Suprapubic skin (tissue), 4 donors: Measurements from ENCODE around the gene AGTPBP1. TPM values are rescaled to one million over a fixed set of nuclear protein-coding genes. Genes with fewer than 3 reads are reported as not detected.
A peak's percentile ranks its signal among the peaks of the same experiment; 100 is the strongest.
"Not testable (repeated sequence)": the region's sequence is repeated elsewhere in the genome, so short reads cannot be mapped to it uniquely, and the experiment has no call there.

ENCODE experiments used
- DNase-seq, 2 donors: peaks; one replicate each; pipeline ENCODE4 v3.0.0-alpha.2; 2019; ENCODE audit warnings: low spot score in 2 of 2
- H3K27ac ChIP-seq: fragments of 200-600 bp; sonication (generic); one replicate; pipeline ENCODE4 v1.5.1; 2019
- H3K27me3 ChIP-seq: fragments of 200-600 bp; sonication (generic); one replicate; pipeline ENCODE4 v1.5.1; 2019
- H3K36me3 ChIP-seq: fragments of 200-600 bp; sonication (generic); one replicate; pipeline ENCODE4 v1.5.1; 2019
- H3K4me1 ChIP-seq: fragments of 200-600 bp; sonication (generic); one replicate; pipeline ENCODE4 v1.5.1; 2019
- H3K4me3 ChIP-seq: fragments of 200-600 bp; sonication (generic); one replicate; pipeline ENCODE4 v1.5.1; 2019; ENCODE audit warnings: mild to moderate bottlenecking
- H3K9me3 ChIP-seq: fragments of 200-600 bp; sonication (generic); one replicate; pipeline ENCODE4 v1.5.1; 2019
- EP300 ChIP-seq: sonication (generic); formaldehyde crosslinking; IDR thresholded peaks from one replicate; pipeline ENCODE4 v1.6.1; 2017; ENCODE audit warnings: antibody characterized with exemption
- POLR2A ChIP-seq, 2 donors: fragments of 450-650 bp; IDR thresholded peaks; one replicate each; pipeline ENCODE4 v1.6.1; 2017; ENCODE audit warnings: antibody characterized with exemption in 2 of 2, mild to moderate bottlenecking in 2 of 2, moderate library complexity in 2 of 2
- POLR2AphosphoS5 ChIP-seq, 3 donors: sonication (generic); formaldehyde crosslinking; IDR thresholded peaks; one replicate each; pipeline ENCODE4 v1.6.1; 2017; ENCODE audit warnings: antibody characterized with exemption in 3 of 3
- WGBS: methylation state at CpG from one replicate; pipeline ENCODE4 v1.1.5; 2018; 5-methylcytosine and 5-hydroxymethylcytosine counted together
- total RNA-seq, 4 donors: library from RNA; depleted of rRNA; stranded (reverse); fragments of >200 nt; gene quantifications; one replicate each; pipeline ENCODE4 v1.1.0, GENCODE V29; 2016
- TF ChIP-seq, protein P1 (sequence below), 2 donors: fragments of 200-600 bp in 1 of 2; fragments of 450-650 bp in 1 of 2; sonication (generic) in 1 of 2; IDR thresholded peaks; one replicate each; pipeline ENCODE4 v1.5.1; 2016 to 2019; ENCODE audit warnings: antibody characterized with exemption in 2 of 2, mild to moderate bottlenecking in 1 of 2, moderate library complexity in 1 of 2

Gene AGTPBP1, protein sequence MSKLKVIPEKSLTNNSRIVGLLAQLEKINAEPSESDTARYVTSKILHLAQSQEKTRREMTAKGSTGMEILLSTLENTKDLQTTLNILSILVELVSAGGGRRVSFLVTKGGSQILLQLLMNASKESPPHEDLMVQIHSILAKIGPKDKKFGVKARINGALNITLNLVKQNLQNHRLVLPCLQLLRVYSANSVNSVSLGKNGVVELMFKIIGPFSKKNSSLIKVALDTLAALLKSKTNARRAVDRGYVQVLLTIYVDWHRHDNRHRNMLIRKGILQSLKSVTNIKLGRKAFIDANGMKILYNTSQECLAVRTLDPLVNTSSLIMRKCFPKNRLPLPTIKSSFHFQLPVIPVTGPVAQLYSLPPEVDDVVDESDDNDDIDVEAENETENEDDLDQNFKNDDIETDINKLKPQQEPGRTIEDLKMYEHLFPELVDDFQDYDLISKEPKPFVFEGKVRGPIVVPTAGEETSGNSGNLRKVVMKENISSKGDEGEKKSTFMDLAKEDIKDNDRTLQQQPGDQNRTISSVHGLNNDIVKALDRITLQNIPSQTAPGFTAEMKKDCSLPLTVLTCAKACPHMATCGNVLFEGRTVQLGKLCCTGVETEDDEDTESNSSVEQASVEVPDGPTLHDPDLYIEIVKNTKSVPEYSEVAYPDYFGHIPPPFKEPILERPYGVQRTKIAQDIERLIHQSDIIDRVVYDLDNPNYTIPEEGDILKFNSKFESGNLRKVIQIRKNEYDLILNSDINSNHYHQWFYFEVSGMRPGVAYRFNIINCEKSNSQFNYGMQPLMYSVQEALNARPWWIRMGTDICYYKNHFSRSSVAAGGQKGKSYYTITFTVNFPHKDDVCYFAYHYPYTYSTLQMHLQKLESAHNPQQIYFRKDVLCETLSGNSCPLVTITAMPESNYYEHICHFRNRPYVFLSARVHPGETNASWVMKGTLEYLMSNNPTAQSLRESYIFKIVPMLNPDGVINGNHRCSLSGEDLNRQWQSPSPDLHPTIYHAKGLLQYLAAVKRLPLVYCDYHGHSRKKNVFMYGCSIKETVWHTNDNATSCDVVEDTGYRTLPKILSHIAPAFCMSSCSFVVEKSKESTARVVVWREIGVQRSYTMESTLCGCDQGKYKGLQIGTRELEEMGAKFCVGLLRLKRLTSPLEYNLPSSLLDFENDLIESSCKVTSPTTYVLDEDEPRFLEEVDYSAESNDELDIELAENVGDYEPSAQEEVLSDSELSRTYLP
- 10 to 100 TPM; 12.0 to 19.4 (median 15.7) TPM for total RNA-seq

DNA sequence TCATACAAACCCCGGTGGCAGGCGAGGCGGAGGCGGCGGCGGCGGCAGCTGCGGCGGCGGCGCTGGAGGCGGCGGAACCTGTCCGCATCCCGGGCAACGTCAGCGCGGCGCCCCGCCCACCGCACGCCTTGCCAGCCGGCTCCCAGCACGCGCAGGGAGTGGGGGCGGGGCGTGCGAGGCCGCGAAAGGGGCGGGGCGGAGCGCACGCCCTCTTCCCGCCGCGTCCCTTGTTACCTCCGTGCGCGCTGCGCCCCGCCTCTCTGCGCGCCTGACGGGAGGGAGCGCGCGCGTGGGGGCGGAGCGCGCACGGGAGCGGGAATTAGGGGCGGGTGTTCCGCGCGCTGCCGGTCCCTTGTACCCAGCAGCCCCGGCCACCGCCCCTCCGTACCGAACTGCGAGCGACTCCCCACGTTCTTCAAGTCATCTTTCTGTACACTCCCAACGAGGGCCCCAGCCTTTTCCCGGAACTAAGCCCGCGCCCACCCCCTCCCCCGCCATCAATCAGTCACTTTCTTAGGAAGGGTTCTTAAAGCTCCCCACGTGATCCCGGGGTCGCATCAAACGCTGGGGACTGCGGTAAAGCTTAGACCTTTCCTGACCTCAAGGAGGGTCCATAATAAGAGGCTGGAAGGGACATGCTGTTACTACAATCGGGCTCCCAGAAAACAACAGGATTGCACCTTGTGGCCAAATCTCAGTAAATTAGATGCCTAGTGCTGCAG lies at the start of gene AGTPBP1:
TSS of gene AGTPBP1 (minus strand) at position 80 of the 722 bp plus-strand sequence. CDS start 29,421 bp downstream, outside the sequence.
- peak; percentile 93 to 94 for DNase-seq

DNA sequence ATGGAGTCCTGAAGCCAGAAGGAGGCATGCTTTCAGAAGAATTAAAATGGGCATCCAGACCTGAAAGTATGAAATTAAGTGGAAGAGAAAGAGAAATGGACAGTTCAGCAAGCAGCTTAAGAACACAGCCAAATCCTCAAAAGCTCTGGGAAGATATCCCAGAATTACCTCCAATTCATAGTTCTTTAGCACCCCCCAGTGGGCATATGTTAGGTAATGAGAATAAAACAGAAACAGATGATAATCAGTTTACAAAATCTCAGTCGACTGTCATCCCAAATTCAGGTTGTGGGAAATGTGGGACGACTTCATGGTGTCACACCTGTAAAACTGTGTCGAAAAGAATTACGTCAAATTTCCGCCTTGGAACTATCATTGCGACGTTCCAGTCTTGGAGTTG lies 44.4 kb upstream of the AGTPBP1 start:
- H3K27ac ChIP-seq, H3K9me3 ChIP-seq, DNase-seq, H3K27me3 ChIP-seq, H3K4me3 ChIP-seq, H3K36me3 ChIP-seq, H3K4me1 ChIP-seq: not testable (repeated sequence)
- WGBS, result 16% methylated on average over 7 of the region's 7 CpGs

More for the DNA sequence above, at the start of gene AGTPBP1:
- Histone ChIP-seq H3K4me1 (peaks cover 20% of the 10 kb centered on the region), H3K36me3 (no peaks in the 10 kb centered on the region), H3K27ac (peak within 1 kb of the TSS; percentile 88), H3K4me3 (peak within 1 kb of the TSS; percentile 96), H3K27me3 (no peaks in the 10 kb centered on the region), H3K9me3 (no peaks in the 10 kb centered on the region)
- WGBS, result under 1% methylated on average over 34 of the region's 77 CpGs
- TF ChIP-seq, protein P1, sequence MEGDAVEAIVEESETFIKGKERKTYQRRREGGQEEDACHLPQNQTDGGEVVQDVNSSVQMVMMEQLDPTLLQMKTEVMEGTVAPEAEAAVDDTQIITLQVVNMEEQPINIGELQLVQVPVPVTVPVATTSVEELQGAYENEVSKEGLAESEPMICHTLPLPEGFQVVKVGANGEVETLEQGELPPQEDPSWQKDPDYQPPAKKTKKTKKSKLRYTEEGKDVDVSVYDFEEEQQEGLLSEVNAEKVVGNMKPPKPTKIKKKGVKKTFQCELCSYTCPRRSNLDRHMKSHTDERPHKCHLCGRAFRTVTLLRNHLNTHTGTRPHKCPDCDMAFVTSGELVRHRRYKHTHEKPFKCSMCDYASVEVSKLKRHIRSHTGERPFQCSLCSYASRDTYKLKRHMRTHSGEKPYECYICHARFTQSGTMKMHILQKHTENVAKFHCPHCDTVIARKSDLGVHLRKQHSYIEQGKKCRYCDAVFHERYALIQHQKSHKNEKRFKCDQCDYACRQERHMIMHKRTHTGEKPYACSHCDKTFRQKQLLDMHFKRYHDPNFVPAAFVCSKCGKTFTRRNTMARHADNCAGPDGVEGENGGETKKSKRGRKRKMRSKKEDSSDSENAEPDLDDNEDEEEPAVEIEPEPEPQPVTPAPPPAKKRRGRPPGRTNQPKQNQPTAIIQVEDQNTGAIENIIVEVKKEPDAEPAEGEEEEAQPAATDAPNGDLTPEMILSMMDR (IDR thresholded peaks at IDR 0.05), result no peak
- TF ChIP-seq POLR2AphosphoS5 (IDR thresholded peaks at IDR 0.05) (no peak), EP300 (no peak), POLR2A (IDR thresholded peaks at IDR 0.05) (no peak)

DNA sequence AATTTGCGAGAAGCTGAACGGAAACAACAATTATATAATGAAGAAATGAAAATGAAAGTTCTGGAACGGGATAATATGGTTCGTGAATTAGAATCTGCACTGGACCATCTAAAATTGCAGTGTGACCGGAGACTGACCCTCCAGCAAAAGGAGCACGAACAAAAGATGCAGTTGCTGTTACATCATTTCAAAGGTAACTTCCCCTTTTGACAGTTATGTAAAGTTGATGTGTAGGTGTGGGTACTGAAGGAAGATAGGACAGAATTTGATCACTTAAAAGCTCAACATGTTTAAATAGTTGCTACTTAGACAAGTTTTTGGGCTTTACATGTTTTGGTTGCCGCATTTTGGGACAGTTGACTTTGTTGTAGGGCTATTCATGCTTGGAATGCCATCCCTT lies 32.1 kb upstream of the AGTPBP1 start:
- H3K36me3 ChIP-seq, H3K27me3 ChIP-seq, DNase-seq, H3K4me3 ChIP-seq, H3K27ac ChIP-seq, H3K9me3 ChIP-seq, H3K4me1 ChIP-seq: not testable (repeated sequence)
- 90% methylated on average over 7 of the region's 7 CpGs for WGBS

DNA sequence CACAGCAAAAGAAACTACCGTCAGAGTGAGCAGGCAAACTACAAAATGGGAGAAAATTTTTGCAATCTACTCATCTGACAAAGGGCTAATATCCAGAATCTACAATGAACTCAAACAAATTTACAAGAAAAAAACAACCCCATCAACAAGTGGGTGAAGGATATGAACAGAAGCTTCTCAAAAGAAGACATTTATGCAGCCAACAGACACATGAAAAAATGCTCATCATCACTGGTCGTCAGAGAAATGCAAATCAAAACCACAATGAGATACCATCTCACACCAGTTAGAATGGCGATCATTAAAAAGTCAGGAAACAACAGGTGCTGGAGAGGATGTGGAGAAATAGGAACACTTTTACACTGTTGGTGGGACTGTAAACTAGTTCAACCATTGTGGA lies 20.0 kb upstream of the AGTPBP1 start:
- H3K27ac ChIP-seq, H3K36me3 ChIP-seq, H3K4me3 ChIP-seq, H3K9me3 ChIP-seq, H3K4me1 ChIP-seq, DNase-seq, H3K27me3 ChIP-seq: not testable (repeated sequence)
- 82% methylated on average over 2 of the region's 3 CpGs for WGBS

DNA sequence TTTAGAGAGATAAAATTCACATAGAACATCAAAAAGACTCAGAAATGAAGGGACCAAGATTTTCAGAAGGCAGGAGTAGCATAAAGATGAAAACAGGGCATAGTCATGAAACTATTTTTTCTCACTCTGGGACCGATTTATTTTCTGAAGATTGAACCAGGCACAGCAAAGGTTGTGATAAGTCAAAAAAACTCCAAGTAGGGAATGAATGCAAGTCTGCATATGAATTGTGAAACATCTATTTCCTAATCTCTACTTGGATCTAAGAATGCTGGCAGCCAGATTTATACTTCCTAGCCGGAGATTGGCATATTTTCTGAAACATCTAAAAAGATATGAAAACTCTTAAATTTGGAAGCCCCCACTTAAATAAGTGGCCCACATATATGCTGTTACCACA lies 16.0 kb upstream of the AGTPBP1 start:
- H3K27me3 ChIP-seq, H3K4me3 ChIP-seq, H3K36me3 ChIP-seq, H3K9me3 ChIP-seq, H3K27ac ChIP-seq, DNase-seq, H3K4me1 ChIP-seq: not testable (repeated sequence)
- 60% methylated on average over 2 of the region's 2 CpGs for WGBS

DNA sequence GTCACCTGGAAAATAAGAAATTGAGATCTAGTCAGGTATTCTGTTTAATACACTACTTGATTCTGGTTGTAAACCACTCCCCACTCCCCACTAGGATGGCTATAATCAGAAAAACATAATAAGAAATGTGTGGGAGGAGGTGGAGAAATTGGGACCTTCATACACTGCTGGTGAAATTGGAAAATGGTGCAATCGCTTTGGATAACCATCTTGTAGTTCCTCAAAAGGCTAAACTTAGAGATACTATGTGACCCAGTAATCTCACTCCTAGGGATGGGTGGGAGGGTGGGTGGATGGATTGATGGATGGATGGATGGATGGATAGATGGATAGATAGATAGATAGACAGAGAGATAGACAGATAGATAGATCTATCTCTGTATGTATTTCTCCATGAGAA lies 14.5 kb upstream of the AGTPBP1 start:
- H3K9me3 ChIP-seq, H3K4me1 ChIP-seq, H3K27me3 ChIP-seq, DNase-seq, H3K27ac ChIP-seq, H3K4me3 ChIP-seq, H3K36me3 ChIP-seq: not testable (repeated sequence)
- 88% methylated on average over 1 of the region's 1 CpG for WGBS

DNA sequence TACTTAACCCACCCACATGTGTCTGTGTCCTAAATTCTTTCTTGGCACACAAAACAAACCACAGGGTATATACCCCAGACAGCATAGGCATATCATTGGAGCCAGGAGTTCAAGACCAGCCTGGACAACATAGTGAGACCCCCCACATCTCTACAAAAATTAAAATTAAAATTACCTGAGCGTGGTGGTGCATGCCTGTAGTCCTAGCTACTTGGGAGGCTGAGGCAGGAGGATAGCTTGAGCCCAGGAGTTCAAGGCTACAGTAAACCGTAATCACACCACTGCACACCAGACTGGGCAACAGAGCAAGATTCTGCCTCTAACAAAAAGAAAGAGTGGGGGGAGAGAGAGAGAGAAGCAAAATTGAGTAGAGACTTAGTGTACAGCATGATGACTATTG lies 4.6 kb upstream of the AGTPBP1 start:
- H3K27ac ChIP-seq, result no peak overlapping the region
- WGBS, result 97% methylated on average over 2 of the region's 2 CpGs
- no peaks in the 10 kb centered on the region for H3K27me3 ChIP-seq
- TF ChIP-seq, protein P1 (IDR thresholded peaks at IDR 0.05), result no peak
- TF ChIP-seq POLR2AphosphoS5 (IDR thresholded peaks at IDR 0.05), result no peak
- no peak for TF ChIP-seq POLR2A (IDR thresholded peaks at IDR 0.05)
- TF ChIP-seq EP300, result no peak
- no peaks in the 10 kb centered on the region for H3K9me3 ChIP-seq
- peaks cover 14% of the 10 kb centered on the region for H3K4me1 ChIP-seq
- H3K36me3 ChIP-seq, result no peaks in the 10 kb centered on the region
- H3K4me3 ChIP-seq, result no peak overlapping the region
- no peak for DNase-seq
